IPS-18a (cell line): ENCODE results near the gene STK11.

ENCODE experiments used
- H3K27ac ChIP-seq: one replicate; pipeline ENCODE4 v1.5.1; 2013; ENCODE audit warnings: low read length
- H3K27me3 ChIP-seq: one replicate; pipeline ENCODE4 v1.6.1; 2013; ENCODE audit warnings: mild to moderate bottlenecking, low read length; ENCODE audit not compliant: control insufficient read depth, insufficient read depth
- H3K36me3 ChIP-seq: one replicate; pipeline ENCODE4 v1.6.1; 2013; ENCODE audit warnings: low read depth, low read length; ENCODE audit not compliant: control insufficient read depth
- H3K4me1 ChIP-seq: one replicate; pipeline ENCODE4 v1.6.1; 2013; ENCODE audit warnings: low read depth, low read length; ENCODE audit not compliant: control insufficient read depth
- H3K4me3 ChIP-seq: one replicate; pipeline ENCODE4 v1.5.1; 2013; ENCODE audit warnings: low read length
- H3K9ac ChIP-seq: one replicate; pipeline ENCODE4 v1.6.1; 2013; ENCODE audit warnings: mild to moderate bottlenecking, low read length, moderate library complexity
- H3K9me3 ChIP-seq: one replicate; pipeline ENCODE4 v1.6.1; 2013; ENCODE audit warnings: low read depth, low read length; ENCODE audit not compliant: control insufficient read depth

The STK11 gene

GRCh38 chr19:1248786-1249297 is 43.3 kb downstream of the STK11 start:
- peaks cover 7% of the 10 kb centered on the region for H3K36me3 ChIP-seq
- peak overlapping the region; percentile 62 for H3K4me3 ChIP-seq
- peak overlapping the region; percentile 47 for H3K27ac ChIP-seq
- no peaks in the 10 kb centered on the region for H3K9me3 ChIP-seq
- peak overlapping the region; percentile 83 for H3K9ac ChIP-seq
- peaks cover 3% of the 10 kb centered on the region for H3K4me1 ChIP-seq
- no peaks in the 10 kb centered on the region for H3K27me3 ChIP-seq

DNA sequence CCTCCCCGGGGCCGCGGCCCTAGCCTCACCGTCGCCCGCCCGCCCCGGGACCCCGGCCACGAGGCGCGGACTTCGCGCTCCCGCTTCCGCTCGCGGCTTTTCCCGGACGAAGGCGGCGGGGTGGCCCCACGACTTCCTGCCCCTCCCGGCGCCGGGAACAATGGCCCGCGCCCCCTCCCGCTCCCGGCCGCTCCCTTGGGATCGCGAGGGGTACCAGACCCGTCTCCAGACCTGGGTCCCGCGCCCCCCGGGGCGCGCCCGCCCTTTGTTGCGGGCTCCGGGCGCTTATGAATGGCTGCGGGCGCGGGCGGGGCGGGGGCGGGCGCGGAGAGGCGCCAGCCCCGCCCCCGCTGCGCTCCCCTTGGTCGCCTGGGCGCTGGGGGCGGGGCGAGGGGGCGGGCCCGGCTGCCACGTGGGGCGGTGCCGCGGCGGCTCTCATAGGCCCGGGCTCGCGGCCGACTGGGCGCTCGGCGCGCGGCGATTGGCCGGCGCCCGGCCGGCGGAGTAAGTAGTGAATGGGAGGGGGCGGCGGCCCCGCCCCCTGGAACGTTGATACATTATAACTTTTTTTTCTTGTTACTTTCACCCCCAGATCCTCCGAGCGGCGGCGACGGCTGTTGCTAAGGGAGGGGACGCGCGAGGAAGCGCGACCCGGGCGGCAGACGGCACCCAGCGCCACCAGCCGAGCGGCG is 43.9 kb downstream of the STK11 start:
- Histone ChIP-seq H3K9ac (peak overlapping the region; percentile 97), H3K4me1 (peaks cover 3% of the 10 kb centered on the region), H3K27me3 (no peaks in the 10 kb centered on the region), H3K27ac (no peak overlapping the region), H3K9me3 (no peaks in the 10 kb centered on the region), H3K4me3 (peak overlapping the region; percentile 82), H3K36me3 (peaks cover 12% of the 10 kb centered on the region)

- Histone ChIP-seq H3K4me3 (peak overlapping the region; percentile 82), H3K27me3 (no peaks in the 10 kb centered on the region), H3K9ac (peak overlapping the region; percentile 97), H3K27ac (no peak overlapping the region), H3K9me3 (no peaks in the 10 kb centered on the region), H3K4me1 (no peaks in the 10 kb centered on the region), H3K36me3 (peaks cover 18% of the 10 kb centered on the region)
Measured at GRCh38 chr19:1249990-1250436, 44.4 kb downstream of the STK11 start.

GRCh38 chr19:1250437-1251260 is 45.1 kb downstream of the STK11 start:
- no peaks in the 10 kb centered on the region for H3K4me1 ChIP-seq
- no peaks in the 10 kb centered on the region for H3K27me3 ChIP-seq
- peaks cover 24% of the 10 kb centered on the region for H3K36me3 ChIP-seq
- H3K27ac ChIP-seq: peak overlapping the region; percentile 87
- peak overlapping the region; percentile 97 for H3K9ac ChIP-seq
- peak overlapping the region; percentile 82 for H3K4me3 ChIP-seq
- H3K9me3 ChIP-seq: no peaks in the 10 kb centered on the region

- Histone ChIP-seq H3K9me3 (no peaks in the 10 kb centered on the region), H3K27ac (peak overlapping the region; percentile 87), H3K9ac (peak overlapping the region; percentile 97), H3K27me3 (no peaks in the 10 kb centered on the region), H3K4me1 (no peaks in the 10 kb centered on the region), H3K4me3 (peak overlapping the region; percentile 82), H3K36me3 (peaks cover 31% of the 10 kb centered on the region)
Measured at GRCh38 chr19:1251330-1252220, 46.0 kb downstream of the STK11 start.

DNA sequence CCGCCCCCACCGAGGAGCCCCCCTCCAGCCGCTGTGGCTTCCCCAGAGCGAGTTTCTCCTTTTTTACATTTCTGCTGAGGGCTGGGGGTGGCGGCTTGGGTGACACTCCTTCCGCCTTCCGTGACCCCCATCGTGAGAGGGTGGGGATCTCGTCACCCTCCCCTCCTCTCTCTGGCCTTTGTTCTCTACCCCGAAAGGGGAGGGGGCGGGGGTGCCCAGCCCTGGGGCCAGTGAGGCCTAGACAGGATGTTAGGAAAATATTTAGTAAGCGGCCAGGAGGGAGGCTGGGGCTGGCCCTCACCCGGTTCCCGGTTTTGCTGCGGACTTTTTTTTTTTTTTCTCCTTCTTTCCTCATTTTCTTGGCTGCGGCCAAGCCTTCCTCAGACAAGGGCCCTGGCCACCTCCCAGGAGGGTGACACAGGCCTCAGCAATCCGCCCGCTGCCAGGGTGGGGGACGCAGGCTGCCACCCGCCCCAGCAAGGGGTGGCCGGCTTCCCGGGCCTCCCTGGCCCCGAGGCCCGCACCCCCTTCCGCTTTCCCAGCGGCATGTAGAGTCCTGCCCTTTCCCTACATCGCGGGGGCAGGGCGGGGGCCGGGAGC is 46.7 kb downstream of the STK11 start:
- Histone ChIP-seq H3K9me3 (no peaks in the 10 kb centered on the region), H3K9ac (peak overlapping the region; percentile 97), H3K4me3 (peak overlapping the region; percentile 82), H3K27ac (no peak overlapping the region), H3K36me3 (peaks cover 36% of the 10 kb centered on the region), H3K4me1 (no peaks in the 10 kb centered on the region), H3K27me3 (no peaks in the 10 kb centered on the region)

GRCh38 chr19:1252821-1253513 is 47.4 kb downstream of the STK11 start:
- Histone ChIP-seq H3K4me3 (no peak overlapping the region), H3K9me3 (no peaks in the 10 kb centered on the region), H3K9ac (no peak overlapping the region), H3K27me3 (no peaks in the 10 kb centered on the region), H3K36me3 (peaks cover 43% of the 10 kb centered on the region), H3K27ac (no peak overlapping the region), H3K4me1 (no peaks in the 10 kb centered on the region)

- no peak overlapping the region for H3K4me3 ChIP-seq
- H3K9ac ChIP-seq: no peak overlapping the region
- H3K27ac ChIP-seq: no peak overlapping the region
- H3K9me3 ChIP-seq: no peaks in the 10 kb centered on the region
- peaks cover 47% of the 10 kb centered on the region for H3K36me3 ChIP-seq
- H3K4me1 ChIP-seq: no peaks in the 10 kb centered on the region
- no peaks in the 10 kb centered on the region for H3K27me3 ChIP-seq
Measured at GRCh38 chr19:1253514-1254080, 48.0 kb downstream of the STK11 start.

DNA sequence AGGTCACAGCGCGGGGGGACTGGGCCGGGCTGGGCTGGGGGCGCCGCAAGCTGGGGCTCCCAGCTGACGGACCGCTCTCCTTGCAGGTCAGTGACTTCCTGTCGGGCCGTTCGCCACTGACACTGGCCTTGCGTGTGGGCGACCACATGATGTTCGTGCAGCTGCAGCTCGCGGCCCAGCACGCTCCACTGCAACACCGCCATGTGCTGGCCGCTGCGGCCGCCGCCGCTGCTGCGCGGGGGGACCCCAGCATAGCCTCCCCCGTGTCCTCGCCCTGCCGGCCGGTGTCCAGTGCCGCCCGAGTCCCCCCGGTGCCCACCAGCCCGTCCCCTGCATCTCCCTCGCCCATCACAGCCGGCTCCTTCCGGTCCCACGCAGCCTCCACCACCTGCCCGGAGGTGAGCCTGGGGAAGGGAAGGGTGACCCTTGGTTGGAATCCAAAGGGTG is 48.5 kb downstream of the STK11 start:
- peaks cover 47% of the 10 kb centered on the region for H3K36me3 ChIP-seq
- no peak overlapping the region for H3K4me3 ChIP-seq
- H3K27ac ChIP-seq: no peak overlapping the region
- no peak overlapping the region for H3K9ac ChIP-seq
- no peaks in the 10 kb centered on the region for H3K9me3 ChIP-seq
- H3K27me3 ChIP-seq: no peaks in the 10 kb centered on the region
- H3K4me1 ChIP-seq: peaks cover 4% of the 10 kb centered on the region

DNA sequence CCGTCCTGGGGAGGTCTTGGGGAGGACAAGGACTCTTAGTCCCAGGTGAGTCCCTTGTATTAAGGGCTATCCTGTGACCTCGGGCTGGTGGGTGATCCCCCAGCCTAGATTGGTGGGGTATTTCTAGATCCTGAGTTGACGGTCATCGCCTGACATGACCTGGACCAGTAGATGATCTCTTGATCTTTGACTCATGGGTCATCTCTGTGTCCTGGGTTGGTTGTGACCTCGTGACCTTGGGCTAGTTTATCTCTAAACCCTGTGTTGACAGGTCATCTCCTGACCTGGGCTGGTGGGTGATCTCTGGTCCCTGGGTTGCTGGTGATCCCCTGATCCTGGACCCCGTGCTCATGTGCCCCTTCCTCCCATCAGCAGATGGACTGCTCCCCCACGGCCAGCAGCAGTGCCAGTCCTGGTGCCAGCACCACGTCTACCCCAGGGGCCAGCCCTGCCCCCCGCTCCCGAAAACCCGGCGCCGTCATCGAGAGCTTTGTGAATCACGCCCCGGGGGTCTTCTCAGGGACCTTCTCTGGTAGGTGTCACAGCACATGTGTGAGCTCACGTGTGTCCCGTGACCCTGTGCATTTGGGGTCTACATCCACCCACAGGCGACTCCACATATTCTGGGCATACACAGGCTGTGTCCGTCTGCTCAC is 49.1 kb downstream of the STK11 start:
- Histone ChIP-seq H3K4me3 (no peak overlapping the region), H3K36me3 (peaks cover 47% of the 10 kb centered on the region), H3K4me1 (peaks cover 8% of the 10 kb centered on the region), H3K27ac (no peak overlapping the region), H3K9ac (no peak overlapping the region), H3K27me3 (no peaks in the 10 kb centered on the region), H3K9me3 (no peaks in the 10 kb centered on the region)
